ENCODE results near the gene SPEN. TPM values are rescaled to one million over a fixed set of nuclear protein-coding genes. Genes with fewer than 3 reads are reported as not detected.

The SPEN gene
- total RNA-seq, 2 experiments from 2014 or later, result 59.8 to 60.3 TPM

DNA sequence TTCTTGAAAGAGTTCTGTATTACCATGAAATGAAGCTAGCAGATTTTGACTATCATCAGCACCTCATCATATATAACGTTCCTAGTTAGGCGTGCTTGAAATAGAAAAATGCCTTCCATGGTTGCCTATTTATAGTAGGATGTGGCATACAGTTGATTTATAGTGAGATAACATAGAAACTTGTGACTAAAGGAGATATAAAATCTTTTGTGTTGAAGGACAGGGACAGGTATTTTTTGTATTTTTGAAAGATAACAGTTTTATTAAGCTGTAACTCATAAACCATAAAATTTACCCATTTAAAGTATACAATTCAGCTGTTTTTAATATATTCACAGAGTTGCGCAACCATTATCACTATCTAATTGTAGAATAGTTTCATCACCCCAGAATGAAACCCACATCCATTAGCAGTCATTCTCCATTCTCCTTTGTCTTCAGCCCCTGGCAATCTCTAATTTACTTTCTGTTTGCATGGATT, 19.3 kb downstream of the SPEN start:
- H3K9me3 Mint-ChIP-seq, result no peaks in the 10 kb centered on the region
- no peak for TF ChIP-seq CTCF (IDR thresholded peaks at IDR 0.05)
- ChIA-PET POLR2A (no interaction called here), CTCF (interaction anchor here (0.5 to 3.1 kb wide), 3 partner anchors 19 to 75 kb away, joined by 3 to 11 read pairs (median 6); partner anchors contain the start of gene SPEN)
- ATAC-seq (no peak), DNase-seq (no peak)
- H3K4me3 Mint-ChIP-seq, result no peak overlapping the region
- H3K4me1 Mint-ChIP-seq (ENCODE audit: low read depth), result peaks cover 46% of the 10 kb centered on the region
- intact Hi-C loops (cut with micrococcal nuclease), result no loop called here
- no peak overlapping the region for H3K27ac Mint-ChIP-seq
- peaks cover 14% of the 10 kb centered on the region for H3K36me3 Mint-ChIP-seq (ENCODE audit: low read depth)
- H3K27me3 Mint-ChIP-seq, result no peaks in the 10 kb centered on the region

GRCh38 chr1:15867288-15867687, 19.8 kb downstream of the SPEN start:
- peaks cover 14% of the 10 kb centered on the region for H3K36me3 Mint-ChIP-seq (ENCODE audit: low read depth)
- DNase-seq, result no peak
- no peak overlapping the region for H3K27ac Mint-ChIP-seq
- ChIA-PET CTCF (interaction anchor here (0.7 to 3.1 kb wide), 2 partner anchors 20 to 75 kb away, joined by 3 to 11 read pairs; partner anchors contain the start of gene SPEN), POLR2A (no interaction called here)
- no peak overlapping the region for H3K4me3 Mint-ChIP-seq
- H3K4me1 Mint-ChIP-seq (ENCODE audit: low read depth), result peaks cover 46% of the 10 kb centered on the region
- ATAC-seq, result no peak
- intact Hi-C loops (cut with micrococcal nuclease), result no loop called here
- TF ChIP-seq CTCF (IDR thresholded peaks at IDR 0.05), result no peak
- H3K27me3 Mint-ChIP-seq, result no peaks in the 10 kb centered on the region
- H3K9me3 Mint-ChIP-seq, result no peaks in the 10 kb centered on the region

- TF ChIP-seq CTCF (IDR thresholded peaks at IDR 0.05), result no peak
- Mint-ChIP-seq H3K27ac (no peak overlapping the region), H3K27me3 (no peaks in the 10 kb centered on the region), H3K4me3 (no peak overlapping the region), H3K4me1 (ENCODE audit: low read depth) (peaks cover 60% of the 10 kb centered on the region), H3K36me3 (ENCODE audit: low read depth) (peaks cover 30% of the 10 kb centered on the region), H3K9me3 (no peaks in the 10 kb centered on the region)
- no peak for DNase-seq
- ATAC-seq, result no peak
- ChIA-PET POLR2A (interaction anchor here (1.2 kb wide), 1 partner anchor 68 kb away, joined by 3 read pairs; no protein-coding TSS in a partner anchor), CTCF (no interaction called here)
- intact Hi-C loops (cut with micrococcal nuclease), result no loop called here
These were observed 21.9 kb downstream of the SPEN start for GRCh38 chr1:15869413-15869812.

- TF ChIP-seq CTCF (IDR thresholded peaks at IDR 0.05), result no peak
- intact Hi-C loops (cut with micrococcal nuclease), result no loop called here
- DNase-seq (no peak), ATAC-seq (no peak)
- CTCF ChIA-PET, result no interaction called here
- no peak overlapping the region for H3K27ac Mint-ChIP-seq
- H3K9me3 Mint-ChIP-seq, result no peaks in the 10 kb centered on the region
- H3K27me3 Mint-ChIP-seq, result no peaks in the 10 kb centered on the region
- no peak overlapping the region for H3K4me3 Mint-ChIP-seq
- POLR2A ChIA-PET, result interaction anchor here (1.2 kb wide), 1 partner anchor 23 kb away, joined by 3 read pairs; the partner anchor contains the start of gene SPEN
- peaks cover 66% of the 10 kb centered on the region for H3K4me1 Mint-ChIP-seq (ENCODE audit: low read depth)
- peaks cover 31% of the 10 kb centered on the region for H3K36me3 Mint-ChIP-seq (ENCODE audit: low read depth)
These were observed 22.9 kb downstream of the SPEN start for GRCh38 chr1:15870421-15870820.

DNA sequence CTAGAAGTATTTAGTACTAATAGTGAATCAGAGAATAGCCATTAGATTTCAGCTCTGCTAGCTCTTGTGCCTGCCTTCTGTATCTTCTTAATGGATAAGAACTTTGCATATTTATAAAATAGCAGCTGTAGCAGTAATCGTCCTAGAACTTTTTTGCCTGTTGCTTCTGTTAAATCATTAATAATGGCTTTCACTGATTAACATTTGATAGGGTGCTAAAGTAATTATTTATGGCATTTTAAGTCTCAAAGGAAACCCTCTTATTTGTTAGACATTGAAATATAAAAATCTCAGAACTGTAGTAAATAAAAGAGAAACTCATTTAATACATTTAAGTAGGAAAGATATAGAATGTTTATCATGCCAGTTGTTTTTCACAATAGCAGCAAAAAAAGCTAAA, 27.0 kb downstream of the SPEN start:
- Mint-ChIP-seq H3K36me3 (ENCODE audit: low read depth) (peaks cover 32% of the 10 kb centered on the region), H3K4me1 (ENCODE audit: low read depth) (peaks cover 54% of the 10 kb centered on the region), H3K27ac (no peak overlapping the region), H3K27me3 (no peaks in the 10 kb centered on the region), H3K4me3 (no peak overlapping the region), H3K9me3 (no peaks in the 10 kb centered on the region)
- TF ChIP-seq CTCF (IDR thresholded peaks at IDR 0.05), result no peak
- intact Hi-C loops (cut with micrococcal nuclease), result no loop called here
- ATAC-seq (no peak), DNase-seq (no peak)
- ChIA-PET CTCF (interaction anchor here (0.8 to 1.3 kb wide), 3 partner anchors 15 to 59 kb away, joined by 3 read pairs; no protein-coding TSS in a partner anchor), POLR2A (interaction anchor here (1.1 kb wide), 1 partner anchor 21 kb away, joined by 3 read pairs; no protein-coding TSS in a partner anchor)
